HepG2 (cell line): ENCODE results near the gene SLC9A9.

Source experiments
- CTCF ChIP-seq: sonication (generic); formaldehyde crosslinking; IDR thresholded peaks from 2 replicates; pipeline ENCODE4 v1.5.0; 2020; ENCODE audit warnings: mild to moderate bottlenecking, missing genetic modification reagents, moderate library complexity
- ETS1 ChIP-seq: sonication (generic); formaldehyde crosslinking; IDR thresholded peaks from 2 replicates; pipeline ENCODE4 v1.4.0; 2020; ENCODE audit warnings: missing genetic modification reagents
- KDM5A ChIP-seq: fragments of 200-600 bp; sonication (generic); IDR thresholded peaks from 2 replicates; pipeline ENCODE4 v1.7.0; 2018; ENCODE audit warnings: antibody characterized with exemption, mild to moderate bottlenecking, low read length, borderline replicate concordance
- NR1H2 ChIP-seq: sonication (generic); formaldehyde crosslinking; IDR thresholded peaks from 2 replicates; pipeline ENCODE4 v1.8.1; 2022; ENCODE audit warnings: low read depth, missing genetic modification reagents, borderline replicate concordance
- POLR2A ChIP-seq, 2 experiments: IDR thresholded peaks; 2 replicates each; pipeline ENCODE4 v1.6.1; 2011; ENCODE audit warnings: low read depth in 2 of 2, low read length in 2 of 2, mild to moderate bottlenecking in 1 of 2, moderate library complexity in 1 of 2; ENCODE audit not compliant: insufficient read depth in 1 of 2
- RBAK ChIP-seq: sonication (generic); formaldehyde crosslinking; IDR thresholded peaks from 2 replicates; pipeline ENCODE4 v1.5.1; 2020; ENCODE audit warnings: mild to moderate bottlenecking, missing genetic modification reagents
- TAF15 ChIP-seq: fragments of 200-400 bp; formaldehyde crosslinking; IDR thresholded peaks from one replicate; pipeline ENCODE4 v1.6.1; 2018; ENCODE audit warnings: mild to moderate bottlenecking, low read depth, low read length; ENCODE audit not compliant: poor library complexity, severe bottlenecking
- ZBTB10 ChIP-seq: sonication (generic); formaldehyde crosslinking; IDR thresholded peaks from 2 replicates; pipeline ENCODE4 v1.4.0; 2020; ENCODE audit warnings: missing genetic modification reagents, borderline replicate concordance
- ZNF362 ChIP-seq: sonication (generic); formaldehyde crosslinking; IDR thresholded peaks from 2 replicates; pipeline ENCODE4 v1.4.0; 2020; ENCODE audit warnings: missing genetic modification reagents, mild to moderate bottlenecking, borderline replicate concordance

GRCh38 chr3:143640774-143641173, 207.5 kb downstream of the SLC9A9 start:
- no peak for TF ChIP-seq KDM5A
- no peak for TF ChIP-seq ZBTB10 (CRISPR knock-in tag)
- no peak for TF ChIP-seq ZNF362
- no peak for TF ChIP-seq CTCF
- no peak for TF ChIP-seq TAF15
- no peak for TF ChIP-seq RBAK (CRISPR knock-in tag)
- TF ChIP-seq ETS1 (CRISPR knock-in tag), result no peak
- no peak for TF ChIP-seq POLR2A (IDR thresholded peaks at IDR 0.05; ENCODE audit: insufficient read depth in 1 of 2, low read depth in 2 of 2, low read length in 2 of 2)
- TF ChIP-seq NR1H2, result no peak
